GM23338 (cell line): ENCODE data around the gene TFCP2. TPM values are rescaled to one million over a fixed set of nuclear protein-coding genes. Genes with fewer than 3 reads are reported as not detected.

ENCODE experiments used
- ATAC-seq: fragments of 200-7000 bp; cut with Tn5 transposase; 3 replicates; pipeline ENCODE4 v1.9.1; 2020
- DNase-seq: peaks from one replicate; pipeline ENCODE4 v3.0.0-alpha.2; 2015; ENCODE audit warnings: low spot score
- H2AFZ ChIP-seq: fragments of 200-600 bp; sonication (generic); 2 replicates; pipeline ENCODE4 v1.8.0; 2016; ENCODE audit warnings: antibody characterized with exemption, mild to moderate bottlenecking, moderate library complexity
- H3F3A ChIP-seq: fragments of 200-600 bp; sonication (generic); replicated peaks from 2 replicates; pipeline ENCODE4 v1.8.0; 2017; ENCODE audit warnings: antibody characterized with exemption, mixed run types, low read depth
- H3K27ac ChIP-seq: fragments of 200-600 bp; sonication (generic); 2 replicates; pipeline ENCODE4 v1.6.1; 2016; ENCODE audit warnings: low read depth
- H3K27me3 ChIP-seq: fragments of 200-600 bp; sonication (generic); 2 replicates; pipeline ENCODE4 v1.8.0; 2016; ENCODE audit warnings: mild to moderate bottlenecking, mixed run types, moderate library complexity; ENCODE audit not compliant: insufficient read depth
- H3K36me3 ChIP-seq: fragments of 200-600 bp; sonication (generic); 2 replicates; pipeline ENCODE4 v1.8.0; 2016; ENCODE audit warnings: mild to moderate bottlenecking; ENCODE audit not compliant: insufficient read depth
- H3K4me1 ChIP-seq: fragments of 200-600 bp; sonication (generic); 2 replicates; pipeline ENCODE4 v1.8.0; 2016; ENCODE audit warnings: mild to moderate bottlenecking, moderate library complexity; ENCODE audit not compliant: insufficient read depth
- H3K4me2 ChIP-seq: fragments of 200-600 bp; sonication (generic); 2 replicates; pipeline ENCODE4 v1.7.1; 2017; ENCODE audit warnings: mixed run types
- H3K4me3 ChIP-seq: fragments of 200-600 bp; sonication (generic); 2 replicates; pipeline ENCODE4 v1.6.1; 2016; ENCODE audit warnings: mixed run types
- H3K79me2 ChIP-seq: fragments of 200-600 bp; sonication (generic); replicated peaks from 2 replicates; pipeline ENCODE4 v1.8.0; 2017; ENCODE audit warnings: mild to moderate bottlenecking; ENCODE audit not compliant: insufficient read depth
- H3K9me2 ChIP-seq: fragments of 200-600 bp; sonication (generic); 2 replicates; pipeline ENCODE4 v1.8.0; 2017; ENCODE audit not compliant: insufficient read depth
- H4K20me1 ChIP-seq: fragments of 200-600 bp; sonication (generic); replicated peaks from 2 replicates; pipeline ENCODE4 v1.8.0; 2017; ENCODE audit warnings: mild to moderate bottlenecking; ENCODE audit not compliant: insufficient read depth
- H3K27ac Mint-ChIP-seq: 2 replicates; pipeline ENCODE4 v1.8.0; 2020; ENCODE audit warnings: inconsistent platforms, mild to moderate bottlenecking, moderate library complexity, mixed read lengths
- H3K27me3 Mint-ChIP-seq: 3 replicates; pipeline ENCODE4 v1.8.0; 2022; ENCODE audit warnings: low read depth, mild to moderate bottlenecking, moderate library complexity, mixed read lengths, inconsistent platforms; ENCODE audit not compliant: insufficient read depth, poor library complexity
- H3K36me3 Mint-ChIP-seq: 3 replicates; pipeline ENCODE4 v1.8.0; 2021; ENCODE audit warnings: low read depth, mild to moderate bottlenecking, inconsistent platforms, moderate library complexity, mixed read lengths
- H3K4me1 Mint-ChIP-seq: 3 replicates; pipeline ENCODE4 v1.8.0; 2020; ENCODE audit warnings: mild to moderate bottlenecking, inconsistent platforms, mixed read lengths
- H3K4me3 Mint-ChIP-seq: 3 replicates; pipeline ENCODE4 v1.8.0; 2021; ENCODE audit warnings: moderate library complexity, mild to moderate bottlenecking, inconsistent platforms, mixed read lengths
- H3K9me3 Mint-ChIP-seq: 3 replicates; pipeline ENCODE4 v1.8.0; 2020; ENCODE audit warnings: moderate library complexity, mild to moderate bottlenecking, inconsistent platforms, mixed read lengths
- CREB1 ChIP-seq: fragments of 250-450 bp; sonication (Bioruptor Pico); IDR thresholded peaks from 2 replicates; pipeline ENCODE4 v1.5.0; 2020; ENCODE audit warnings: low read depth, mild to moderate bottlenecking, moderate library complexity
- EZH2phosphoT487 ChIP-seq: fragments of 200-600 bp; sonication (generic); IDR thresholded peaks from one replicate; pipeline ENCODE4 v1.8.1; 2018; ENCODE audit warnings: antibody characterized with exemption; ENCODE audit not compliant: unreplicated experiment
- JUNB ChIP-seq: IDR thresholded peaks from one replicate; pipeline ENCODE4 v1.6.1; 2016; ENCODE audit warnings: antibody characterized with exemption; ENCODE audit not compliant: unreplicated experiment
- STAT1 ChIP-seq: IDR thresholded peaks from one replicate; pipeline ENCODE4 v1.6.1; 2016; ENCODE audit warnings: antibody characterized with exemption; ENCODE audit not compliant: unreplicated experiment
- polyA plus RNA-seq: library from polyadenylated mRNA; unstranded; fragments of >200 nt; fragmentation: Nextera tagmentation; extraction: Ambion mirVana; gene quantifications from 2 replicates; pipeline ENCODE4 v1.2.1, GENCODE V29; 2016
- total RNA-seq: library from RNA; depleted of rRNA; stranded (reverse); fragments of >200 nt; shearing (Covaris generic); gene quantifications from 2 replicates; pipeline ENCODE4 v1.2.3, GENCODE V29; 2014
- TF ChIP-seq, protein P1 (sequence below): fragments of 250-450 bp; sonication (Bioruptor Pico); IDR thresholded peaks from 2 replicates; pipeline ENCODE4 v1.5.0; 2020; ENCODE audit warnings: mild to moderate bottlenecking, moderate library complexity
- TF ChIP-seq, protein P2 (sequence below), 2 experiments: fragments of 200-600 bp in 1 of 2; sonication (generic) in 1 of 2; conservative IDR thresholded peaks; 2 replicates each; pipeline versions ENCODE4 v1.5.1 to v1.6.1; 2016 to 2017; ENCODE audit warnings: antibody characterized with exemption in 2 of 2, low read depth in 2 of 2, mild to moderate bottlenecking in 2 of 2, moderate library complexity in 1 of 2

Gene TFCP2
- total and polyA plus RNA-seq, 2 experiments from 2014 or later = 15.2 to 30.5 TPM

DNA sequence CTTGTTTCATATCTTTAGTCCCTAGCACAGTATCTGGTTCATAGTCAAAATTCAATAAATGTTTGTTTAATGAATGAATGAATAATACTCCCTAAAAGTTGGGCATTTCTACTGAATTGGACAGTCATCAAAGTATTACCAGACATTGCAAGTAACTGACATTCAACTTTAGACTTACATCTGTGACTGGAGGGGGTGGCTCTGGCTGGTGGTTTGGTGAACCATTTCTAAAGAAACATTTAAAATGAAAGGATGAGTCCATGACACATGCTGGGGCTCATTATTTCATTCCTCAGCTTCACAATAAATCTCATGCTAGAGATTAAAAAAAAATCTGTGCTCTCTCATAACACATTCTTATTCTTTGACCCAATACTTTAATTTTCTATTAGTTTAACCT lies 69.0 kb downstream of the TFCP2 start (continued):
- TF ChIP-seq, protein P1, sequence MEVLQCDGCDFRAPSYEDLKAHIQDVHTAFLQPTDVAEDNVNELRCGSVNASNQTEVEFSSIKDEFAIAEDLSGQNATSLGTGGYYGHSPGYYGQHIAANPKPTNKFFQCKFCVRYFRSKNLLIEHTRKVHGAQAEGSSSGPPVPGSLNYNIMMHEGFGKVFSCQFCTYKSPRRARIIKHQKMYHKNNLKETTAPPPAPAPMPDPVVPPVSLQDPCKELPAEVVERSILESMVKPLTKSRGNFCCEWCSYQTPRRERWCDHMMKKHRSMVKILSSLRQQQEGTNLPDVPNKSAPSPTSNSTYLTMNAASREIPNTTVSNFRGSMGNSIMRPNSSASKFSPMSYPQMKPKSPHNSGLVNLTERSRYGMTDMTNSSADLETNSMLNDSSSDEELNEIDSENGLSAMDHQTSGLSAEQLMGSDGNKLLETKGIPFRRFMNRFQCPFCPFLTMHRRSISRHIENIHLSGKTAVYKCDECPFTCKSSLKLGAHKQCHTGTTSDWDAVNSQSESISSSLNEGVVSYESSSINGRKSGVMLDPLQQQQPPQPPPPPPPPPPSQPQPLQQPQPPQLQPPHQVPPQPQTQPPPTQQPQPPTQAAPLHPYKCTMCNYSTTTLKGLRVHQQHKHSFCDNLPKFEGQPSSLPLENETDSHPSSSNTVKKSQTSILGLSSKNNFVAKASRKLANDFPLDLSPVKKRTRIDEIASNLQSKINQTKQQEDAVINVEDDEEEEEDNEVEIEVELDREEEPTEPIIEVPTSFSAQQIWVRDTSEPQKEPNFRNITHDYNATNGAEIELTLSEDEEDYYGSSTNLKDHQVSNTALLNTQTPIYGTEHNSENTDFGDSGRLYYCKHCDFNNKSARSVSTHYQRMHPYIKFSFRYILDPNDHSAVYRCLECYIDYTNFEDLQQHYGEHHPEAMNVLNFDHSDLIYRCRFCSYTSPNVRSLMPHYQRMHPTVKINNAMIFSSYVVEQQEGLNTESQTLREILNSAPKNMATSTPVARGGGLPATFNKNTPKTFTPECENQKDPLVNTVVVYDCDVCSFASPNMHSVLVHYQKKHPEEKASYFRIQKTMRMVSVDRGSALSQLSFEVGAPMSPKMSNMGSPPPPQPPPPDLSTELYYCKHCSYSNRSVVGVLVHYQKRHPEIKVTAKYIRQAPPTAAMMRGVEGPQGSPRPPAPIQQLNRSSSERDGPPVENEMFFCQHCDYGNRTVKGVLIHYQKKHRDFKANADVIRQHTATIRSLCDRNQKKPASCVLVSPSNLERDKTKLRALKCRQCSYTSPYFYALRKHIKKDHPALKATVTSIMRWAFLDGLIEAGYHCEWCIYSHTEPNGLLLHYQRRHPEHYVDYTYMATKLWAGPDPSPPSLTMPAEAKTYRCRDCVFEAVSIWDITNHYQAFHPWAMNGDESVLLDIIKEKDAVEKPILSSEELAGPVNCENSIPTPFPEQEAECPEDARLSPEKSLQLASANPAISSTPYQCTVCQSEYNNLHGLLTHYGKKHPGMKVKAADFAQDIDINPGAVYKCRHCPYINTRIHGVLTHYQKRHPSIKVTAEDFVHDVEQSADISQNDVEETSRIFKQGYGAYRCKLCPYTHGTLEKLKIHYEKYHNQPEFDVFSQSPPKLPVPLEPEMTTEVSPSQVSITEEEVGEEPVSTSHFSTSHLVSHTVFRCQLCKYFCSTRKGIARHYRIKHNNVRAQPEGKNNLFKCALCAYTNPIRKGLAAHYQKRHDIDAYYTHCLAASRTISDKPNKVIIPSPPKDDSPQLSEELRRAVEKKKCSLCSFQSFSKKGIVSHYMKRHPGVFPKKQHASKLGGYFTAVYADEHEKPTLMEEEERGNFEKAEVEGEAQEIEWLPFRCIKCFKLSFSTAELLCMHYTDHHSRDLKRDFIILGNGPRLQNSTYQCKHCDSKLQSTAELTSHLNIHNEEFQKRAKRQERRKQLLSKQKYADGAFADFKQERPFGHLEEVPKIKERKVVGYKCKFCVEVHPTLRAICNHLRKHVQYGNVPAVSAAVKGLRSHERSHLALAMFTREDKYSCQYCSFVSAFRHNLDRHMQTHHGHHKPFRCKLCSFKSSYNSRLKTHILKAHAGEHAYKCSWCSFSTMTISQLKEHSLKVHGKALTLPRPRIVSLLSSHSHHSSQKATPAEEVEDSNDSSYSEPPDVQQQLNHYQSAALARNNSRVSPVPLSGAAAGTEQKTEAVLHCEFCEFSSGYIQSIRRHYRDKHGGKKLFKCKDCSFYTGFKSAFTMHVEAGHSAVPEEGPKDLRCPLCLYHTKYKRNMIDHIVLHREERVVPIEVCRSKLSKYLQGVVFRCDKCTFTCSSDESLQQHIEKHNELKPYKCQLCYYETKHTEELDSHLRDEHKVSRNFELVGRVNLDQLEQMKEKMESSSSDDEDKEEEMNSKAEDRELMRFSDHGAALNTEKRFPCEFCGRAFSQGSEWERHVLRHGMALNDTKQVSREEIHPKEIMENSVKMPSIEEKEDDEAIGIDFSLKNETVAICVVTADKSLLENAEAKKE = no peak
- no peak for TF ChIP-seq JUNB

DNA sequence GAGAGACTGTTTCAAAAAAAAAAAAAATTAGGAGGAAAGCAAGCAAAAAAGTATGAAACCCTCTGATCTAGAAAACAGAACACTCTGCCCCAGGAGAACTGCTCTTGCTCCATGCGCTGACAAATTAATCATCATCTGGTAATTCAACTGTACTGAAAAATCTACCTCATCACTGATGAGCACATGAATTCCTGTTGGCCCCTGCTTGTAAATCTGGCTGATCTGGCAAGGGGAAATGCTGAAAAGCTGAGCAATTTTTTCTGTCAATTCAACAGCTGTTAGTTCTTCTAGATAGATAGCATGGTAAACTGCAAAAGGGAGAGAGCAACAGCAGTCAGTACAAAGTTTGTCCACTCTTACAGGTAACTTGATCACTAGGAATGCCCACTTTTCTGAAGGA lies 74.3 kb downstream of the TFCP2 start:
- Mint-ChIP-seq H3K4me1 (no peaks in the 10 kb centered on the region), H3K27me3 (no peaks in the 10 kb centered on the region), H3K36me3 (peaks cover 71% of the 10 kb centered on the region), H3K4me3 (no peak overlapping the region), H3K27ac (no peak overlapping the region), H3K9me3 (no peaks in the 10 kb centered on the region)
- Histone ChIP-seq H3K4me1 (no peaks in the 10 kb centered on the region), H3K36me3 (peaks cover 45% of the 10 kb centered on the region), H3K27me3 (no peaks in the 10 kb centered on the region), H3F3A (no peaks in the 10 kb centered on the region), H3K79me2 (no peaks in the 10 kb centered on the region), H2AFZ (no peak overlapping the region), H3K4me2 (no peak overlapping the region), H3K4me3 (no peak overlapping the region), H4K20me1 (peaks cover 5% of the 10 kb centered on the region), H3K27ac (no peak overlapping the region), H3K9me2 (no peaks in the 10 kb centered on the region)
- DNase-seq = no peak
- no peak for TF ChIP-seq STAT1
- no peak for TF ChIP-seq EZH2phosphoT487
- TF ChIP-seq CREB1 (CRISPR knock-in tag) = no peak
- no peak for TF ChIP-seq JUNB
- TF ChIP-seq, protein P2, sequence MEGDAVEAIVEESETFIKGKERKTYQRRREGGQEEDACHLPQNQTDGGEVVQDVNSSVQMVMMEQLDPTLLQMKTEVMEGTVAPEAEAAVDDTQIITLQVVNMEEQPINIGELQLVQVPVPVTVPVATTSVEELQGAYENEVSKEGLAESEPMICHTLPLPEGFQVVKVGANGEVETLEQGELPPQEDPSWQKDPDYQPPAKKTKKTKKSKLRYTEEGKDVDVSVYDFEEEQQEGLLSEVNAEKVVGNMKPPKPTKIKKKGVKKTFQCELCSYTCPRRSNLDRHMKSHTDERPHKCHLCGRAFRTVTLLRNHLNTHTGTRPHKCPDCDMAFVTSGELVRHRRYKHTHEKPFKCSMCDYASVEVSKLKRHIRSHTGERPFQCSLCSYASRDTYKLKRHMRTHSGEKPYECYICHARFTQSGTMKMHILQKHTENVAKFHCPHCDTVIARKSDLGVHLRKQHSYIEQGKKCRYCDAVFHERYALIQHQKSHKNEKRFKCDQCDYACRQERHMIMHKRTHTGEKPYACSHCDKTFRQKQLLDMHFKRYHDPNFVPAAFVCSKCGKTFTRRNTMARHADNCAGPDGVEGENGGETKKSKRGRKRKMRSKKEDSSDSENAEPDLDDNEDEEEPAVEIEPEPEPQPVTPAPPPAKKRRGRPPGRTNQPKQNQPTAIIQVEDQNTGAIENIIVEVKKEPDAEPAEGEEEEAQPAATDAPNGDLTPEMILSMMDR (conservative IDR thresholded peaks at IDR 0.05; ENCODE audit: low read depth in 2 of 2) = no peak
- no peak for ATAC-seq
